ENCODE results near the gene ZNF556. TPM values are rescaled to one million over a fixed set of nuclear protein-coding genes. Genes with fewer than 3 reads are reported as not detected.
"Not testable (repeated sequence)": the region's sequence is repeated elsewhere in the genome, so short reads cannot be mapped to it uniquely, and the experiment has no call there.

ZNF556 gene
- total RNA-seq, 1 donor from 2014 or later, result 19.3 TPM

DNA sequence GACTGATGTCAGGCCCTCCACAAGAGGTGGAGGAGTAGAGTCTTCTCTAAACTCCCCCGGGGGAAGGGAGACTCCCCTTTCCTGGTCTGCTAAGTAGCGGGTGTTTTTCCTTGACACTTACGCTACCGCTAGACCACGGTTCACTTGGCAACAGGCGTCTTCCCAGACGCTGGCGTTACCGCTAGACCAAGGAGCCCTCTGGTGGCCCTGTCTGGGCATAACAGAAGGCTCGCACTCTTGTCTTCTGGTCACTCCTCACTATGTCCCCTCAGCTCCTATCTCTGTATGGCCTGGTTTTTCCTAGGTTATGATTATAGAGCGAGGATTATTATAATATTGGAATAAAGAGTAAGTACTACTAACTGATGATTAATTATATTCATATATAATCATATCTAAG lies 5.0 kb downstream of the ZNF556 start:
- not testable (repeated sequence) for H3K4me1 ChIP-seq (ENCODE audit: control insufficient read depth in 3 of 3, insufficient read depth in 3 of 3, low read length in 3 of 3); H3K9ac ChIP-seq (ENCODE audit: low read depth in 1 of 3, low read length in 3 of 3)

DNA sequence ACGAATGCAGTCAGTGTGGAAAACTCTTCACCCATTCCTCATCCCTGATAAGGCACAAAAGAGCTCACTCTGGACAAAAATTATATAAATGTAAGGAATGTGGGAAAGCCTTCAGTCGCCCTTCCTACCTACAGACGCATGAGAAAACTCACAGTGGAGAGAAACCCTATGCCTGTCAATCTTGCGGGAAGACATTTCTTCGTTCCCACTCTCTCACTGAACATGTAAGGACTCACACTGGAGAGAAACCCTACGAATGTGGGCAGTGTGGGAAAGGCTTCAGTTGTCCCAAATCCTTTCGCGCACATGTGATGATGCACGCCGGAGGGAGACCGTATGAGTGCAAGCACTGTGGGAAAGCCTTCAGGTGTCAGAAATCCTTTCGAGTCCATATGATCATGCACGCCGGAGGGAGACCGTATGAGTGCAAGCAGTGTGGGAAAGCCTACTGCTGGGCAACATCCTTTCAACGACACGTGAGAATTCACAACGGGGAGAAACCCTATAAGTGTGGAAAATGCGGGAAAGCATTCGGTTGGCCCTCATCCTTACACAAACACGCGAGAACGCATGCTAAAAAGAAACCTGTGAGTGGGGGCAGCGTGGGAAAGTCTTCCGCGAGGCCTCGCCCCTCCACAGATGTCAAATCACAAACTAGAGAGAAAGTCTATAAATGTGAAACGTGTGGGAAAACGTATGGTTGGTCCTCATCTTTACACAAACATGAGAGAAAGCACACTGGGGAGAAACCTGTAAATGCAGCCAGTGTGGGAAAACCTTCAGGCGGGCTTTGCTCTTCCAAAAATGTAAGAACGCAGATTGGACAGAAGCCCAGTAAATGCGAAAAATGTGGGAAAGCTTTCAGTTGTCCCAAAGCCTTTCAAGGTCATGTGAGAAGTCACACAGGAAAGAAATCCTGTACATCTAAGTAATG lies 10.5 kb downstream of the ZNF556 start:
- no peaks in the 10 kb centered on the region for H3K4me1 ChIP-seq (ENCODE audit: control insufficient read depth in 3 of 3, insufficient read depth in 3 of 3, low read length in 3 of 3)
- H3K4me3 ChIP-seq (ENCODE audit: low read length in 3 of 3), result peak overlapping the region in 1 of 3 donors; percentile 49
- H3K27me3 ChIP-seq (ENCODE audit: control insufficient read depth in 3 of 3, insufficient read depth in 3 of 3, low read length in 3 of 3), result no peaks in the 10 kb centered on the region
- H3K27ac ChIP-seq (ENCODE audit: low read depth, low read length), result no peak overlapping the region
- no peak overlapping the region for H3K9ac ChIP-seq (ENCODE audit: low read depth in 1 of 3, low read length in 3 of 3)
- H3K9me3 ChIP-seq (ENCODE audit: control insufficient read depth in 3 of 3, low read length in 3 of 3), result peaks cover 9 to 15% (median 14%) of the 10 kb centered on the region in 3 donors
- peaks cover 23 to 32% (median 29%) of the 10 kb centered on the region in 3 donors for H3K36me3 ChIP-seq (ENCODE audit: control insufficient read depth in 3 of 3, insufficient read depth in 3 of 3, low read length in 3 of 3)

More for the DNA sequence above, 5.0 kb downstream of the ZNF556 start:
- not testable (repeated sequence) for H3K27ac ChIP-seq (ENCODE audit: low read depth, low read length); H3K4me3 ChIP-seq (ENCODE audit: low read length in 3 of 3); H3K27me3 ChIP-seq (ENCODE audit: control insufficient read depth in 3 of 3, insufficient read depth in 3 of 3, low read length in 3 of 3); H3K9me3 ChIP-seq (ENCODE audit: control insufficient read depth in 3 of 3, low read length in 3 of 3)
- peaks cover 14 to 20% (median 18%) of the 10 kb centered on the region in 3 donors for H3K36me3 ChIP-seq (ENCODE audit: control insufficient read depth in 3 of 3, insufficient read depth in 3 of 3, low read length in 3 of 3)

DNA sequence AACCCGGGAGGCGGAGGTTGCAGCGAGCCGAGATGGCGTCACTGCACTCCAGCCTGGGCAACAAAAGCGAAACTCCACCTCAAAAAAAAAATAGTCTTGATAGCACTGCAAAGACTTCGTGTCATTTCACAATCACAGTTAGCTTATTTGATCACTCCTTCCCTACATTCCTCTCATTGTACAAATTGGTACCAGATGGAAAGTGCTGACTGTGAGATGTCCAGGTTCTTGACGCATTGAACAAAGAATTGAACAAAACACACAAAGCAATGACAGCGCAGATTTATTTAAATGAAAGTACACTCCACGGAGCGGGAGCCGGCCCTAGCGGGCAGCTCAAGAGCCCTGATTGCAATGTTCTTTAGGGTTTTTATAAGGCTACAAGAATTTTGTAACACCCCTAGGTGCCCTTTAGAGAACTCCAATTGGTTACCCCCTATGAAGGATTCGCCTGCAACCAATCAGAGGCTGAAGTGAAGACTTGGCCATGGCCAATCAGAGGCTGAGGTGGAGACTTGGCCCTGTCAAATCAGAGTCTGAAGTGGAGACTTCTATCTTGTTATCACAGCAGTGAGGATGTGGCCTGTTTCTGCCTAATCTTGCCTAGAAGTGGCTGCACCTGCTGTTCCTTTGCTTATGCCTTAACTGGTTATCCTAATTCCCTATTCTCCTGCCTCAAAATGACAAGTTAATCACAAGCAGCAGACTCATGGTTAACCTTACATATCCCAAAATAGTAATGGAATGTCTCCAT lies 16.7 kb downstream of the ZNF556 start:
- no peak overlapping the region for H3K9ac ChIP-seq (ENCODE audit: low read depth in 1 of 3, low read length in 3 of 3)
- no peaks in the 10 kb centered on the region for H3K9me3 ChIP-seq (ENCODE audit: control insufficient read depth in 3 of 3, low read length in 3 of 3)
- H3K4me3 ChIP-seq (ENCODE audit: low read length in 3 of 3), result no peak overlapping the region
- no peaks in the 10 kb centered on the region for H3K27me3 ChIP-seq (ENCODE audit: control insufficient read depth in 3 of 3, insufficient read depth in 3 of 3, low read length in 3 of 3)
- peaks cover 0 to 5% (median 0%) of the 10 kb centered on the region in 3 donors for H3K4me1 ChIP-seq (ENCODE audit: control insufficient read depth in 3 of 3, insufficient read depth in 3 of 3, low read length in 3 of 3)
- H3K36me3 ChIP-seq (ENCODE audit: control insufficient read depth in 3 of 3, insufficient read depth in 3 of 3, low read length in 3 of 3), result peaks cover 0 to 2% (median 2%) of the 10 kb centered on the region in 3 donors
- H3K27ac ChIP-seq (ENCODE audit: low read depth, low read length), result no peak overlapping the region

DNA sequence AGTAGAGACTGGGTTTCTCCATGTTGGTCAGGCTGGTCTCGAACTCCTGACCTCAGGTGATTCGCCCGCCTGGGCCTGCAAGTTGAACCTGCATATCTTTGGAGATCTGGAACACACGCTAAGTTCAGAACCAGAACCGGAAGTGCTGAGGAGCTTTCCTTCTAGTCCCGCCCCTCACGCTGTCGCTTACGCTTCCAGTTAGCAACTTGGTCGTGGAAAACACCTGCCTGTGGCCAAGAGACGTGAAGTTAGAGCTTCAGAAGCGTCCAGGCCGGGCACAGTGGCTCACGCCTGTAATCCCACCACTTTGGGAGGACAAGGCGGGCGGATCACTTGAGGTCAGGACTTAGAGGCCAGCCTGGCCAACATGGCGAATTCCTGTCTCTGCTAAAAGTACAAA lies 18.6 kb downstream of the ZNF556 start:
- Histone ChIP-seq H3K9ac (ENCODE audit: low read depth in 1 of 3, low read length in 3 of 3) (no peak overlapping the region), H3K27ac (ENCODE audit: low read depth, low read length) (no peak overlapping the region), H3K36me3 (ENCODE audit: control insufficient read depth in 3 of 3, insufficient read depth in 3 of 3, low read length in 3 of 3) (no peaks in the 10 kb centered on the region), H3K9me3 (ENCODE audit: control insufficient read depth in 3 of 3, low read length in 3 of 3) (no peaks in the 10 kb centered on the region), H3K4me1 (ENCODE audit: control insufficient read depth in 3 of 3, insufficient read depth in 3 of 3, low read length in 3 of 3) (peaks cover 0 to 5% (median 0%) of the 10 kb centered on the region in 3 donors), H3K4me3 (ENCODE audit: low read length in 3 of 3) (no peak overlapping the region), H3K27me3 (ENCODE audit: control insufficient read depth in 3 of 3, insufficient read depth in 3 of 3, low read length in 3 of 3) (peaks cover 0 to 2% (median 0%) of the 10 kb centered on the region in 3 donors)

DNA sequence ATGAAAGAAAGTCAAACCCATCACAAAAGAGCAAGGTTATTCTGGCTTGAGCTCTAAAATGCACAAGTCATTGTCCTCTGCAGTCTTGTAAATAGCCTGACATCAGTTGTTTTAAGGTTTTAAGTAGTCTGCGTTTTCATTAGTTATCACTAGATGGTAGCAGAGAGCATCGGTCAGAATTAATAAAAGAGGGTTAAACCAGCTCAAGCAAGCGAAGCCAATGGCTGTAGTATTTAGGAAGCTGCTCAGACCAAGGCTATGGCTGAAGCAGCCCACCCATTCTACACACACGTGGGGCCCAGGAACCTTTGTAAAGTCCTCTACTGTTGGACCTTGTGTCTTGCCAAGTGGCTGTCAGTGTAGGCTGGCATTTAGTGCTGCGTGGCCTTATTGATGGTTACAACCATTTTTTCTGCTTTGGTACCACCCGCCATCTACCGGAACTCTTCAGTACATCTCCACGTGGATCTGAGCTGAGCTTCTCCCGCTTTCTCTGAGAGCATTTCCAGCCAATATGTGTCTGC lies 20.3 kb downstream of the ZNF556 start:
- no peaks in the 10 kb centered on the region for H3K9me3 ChIP-seq (ENCODE audit: control insufficient read depth in 3 of 3, low read length in 3 of 3)
- H3K4me3 ChIP-seq (ENCODE audit: low read length in 3 of 3), result no peak overlapping the region
- H3K27ac ChIP-seq (ENCODE audit: low read depth, low read length), result no peak overlapping the region
- no peaks in the 10 kb centered on the region for H3K36me3 ChIP-seq (ENCODE audit: control insufficient read depth in 3 of 3, insufficient read depth in 3 of 3, low read length in 3 of 3)
- peaks cover 0 to 2% (median 0%) of the 10 kb centered on the region in 3 donors for H3K27me3 ChIP-seq (ENCODE audit: control insufficient read depth in 3 of 3, insufficient read depth in 3 of 3, low read length in 3 of 3)
- peaks cover 0 to 5% (median 0%) of the 10 kb centered on the region in 3 donors for H3K4me1 ChIP-seq (ENCODE audit: control insufficient read depth in 3 of 3, insufficient read depth in 3 of 3, low read length in 3 of 3)
- H3K9ac ChIP-seq (ENCODE audit: low read depth in 1 of 3, low read length in 3 of 3), result no peak overlapping the region

DNA sequence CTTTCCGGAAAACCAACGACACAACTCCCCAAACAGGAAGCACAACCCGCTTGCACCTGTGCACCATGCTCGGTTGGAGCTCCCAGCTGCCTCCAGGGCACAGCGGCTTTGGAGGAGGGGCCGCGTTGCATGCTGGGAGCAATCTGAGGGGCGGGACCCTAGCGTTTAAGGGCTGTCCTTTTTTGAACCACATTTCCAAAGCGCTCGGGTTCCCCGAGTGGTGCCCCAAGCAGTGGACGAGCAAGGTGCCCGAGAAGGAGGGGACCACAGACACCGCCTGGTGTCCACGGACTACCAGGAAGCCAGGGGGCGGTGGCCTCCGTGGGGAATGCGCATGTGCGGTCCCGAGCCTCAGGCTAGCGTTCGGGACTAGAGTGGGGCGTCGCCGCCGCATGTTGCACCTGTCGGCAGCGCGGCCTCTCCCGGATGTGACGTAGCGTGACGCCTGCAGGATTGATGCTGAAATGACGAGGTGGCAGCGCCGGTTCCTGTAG lies 21.6 kb downstream of the ZNF556 start:
- peak overlapping the region; percentile 29 to 65 (median 38) for H3K4me3 ChIP-seq (ENCODE audit: low read length in 3 of 3)
- H3K36me3 ChIP-seq (ENCODE audit: control insufficient read depth in 3 of 3, insufficient read depth in 3 of 3, low read length in 3 of 3), result no peaks in the 10 kb centered on the region
- peak overlapping the region in 1 of 3 donors; percentile 33 for H3K9ac ChIP-seq (ENCODE audit: low read depth in 1 of 3, low read length in 3 of 3)
- peaks cover 0 to 5% (median 0%) of the 10 kb centered on the region in 3 donors for H3K4me1 ChIP-seq (ENCODE audit: control insufficient read depth in 3 of 3, insufficient read depth in 3 of 3, low read length in 3 of 3)
- no peak overlapping the region for H3K27ac ChIP-seq (ENCODE audit: low read depth, low read length)
- H3K27me3 ChIP-seq (ENCODE audit: control insufficient read depth in 3 of 3, insufficient read depth in 3 of 3, low read length in 3 of 3), result peaks cover 0 to 6% (median 3%) of the 10 kb centered on the region in 3 donors
- H3K9me3 ChIP-seq (ENCODE audit: control insufficient read depth in 3 of 3, low read length in 3 of 3), result no peaks in the 10 kb centered on the region

DNA sequence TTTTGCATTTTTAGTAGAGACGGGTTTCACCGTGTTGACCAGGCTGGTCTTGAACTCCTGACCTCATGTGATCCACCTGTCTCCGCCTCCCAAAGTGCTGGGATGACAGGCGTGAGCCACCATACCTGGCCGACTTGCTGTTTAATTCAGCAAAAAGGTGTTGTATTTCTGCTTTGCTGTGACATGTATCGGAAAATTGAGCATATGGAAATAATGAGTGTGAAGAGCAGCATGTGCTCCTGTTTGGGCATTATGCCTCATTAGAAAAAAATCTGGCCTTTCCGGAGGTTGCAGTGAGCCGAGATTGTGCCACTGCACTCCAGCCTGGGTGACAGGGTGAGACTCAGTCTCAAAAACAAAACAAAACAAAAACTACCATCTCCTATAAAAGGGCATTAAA lies 23.4 kb downstream of the ZNF556 start:
- not testable (repeated sequence) for H3K9ac ChIP-seq (ENCODE audit: low read depth in 1 of 3, low read length in 3 of 3); H3K27me3 ChIP-seq (ENCODE audit: control insufficient read depth in 3 of 3, insufficient read depth in 3 of 3, low read length in 3 of 3); H3K4me1 ChIP-seq (ENCODE audit: control insufficient read depth in 3 of 3, insufficient read depth in 3 of 3, low read length in 3 of 3); H3K4me3 ChIP-seq (ENCODE audit: low read length in 3 of 3); H3K9me3 ChIP-seq (ENCODE audit: control insufficient read depth in 3 of 3, low read length in 3 of 3); H3K36me3 ChIP-seq (ENCODE audit: control insufficient read depth in 3 of 3, insufficient read depth in 3 of 3, low read length in 3 of 3); H3K27ac ChIP-seq (ENCODE audit: low read depth, low read length)

DNA sequence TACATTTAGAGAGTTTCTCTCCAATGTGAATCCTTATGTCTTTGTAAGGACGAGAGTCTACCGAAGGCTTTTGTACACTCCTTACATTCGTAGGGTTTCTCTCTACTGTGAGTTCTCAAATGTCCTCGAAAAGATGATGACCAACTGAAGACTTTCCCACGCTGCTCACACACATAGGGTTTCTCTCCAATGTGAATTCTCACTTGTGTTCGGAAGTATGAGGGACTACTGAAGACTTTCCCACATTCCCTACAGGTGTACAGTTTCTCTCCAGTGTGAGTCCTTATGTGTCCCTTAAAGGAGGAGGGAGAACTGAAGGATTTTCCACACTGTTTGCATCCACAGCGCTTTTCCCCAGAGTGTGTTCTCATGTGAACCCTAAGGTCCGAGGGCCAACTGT lies 29.6 kb downstream of the ZNF556 start:
- Histone ChIP-seq H3K9ac (ENCODE audit: low read depth in 1 of 3, low read length in 3 of 3) (no peak overlapping the region), H3K36me3 (ENCODE audit: control insufficient read depth in 3 of 3, insufficient read depth in 3 of 3, low read length in 3 of 3) (no peaks in the 10 kb centered on the region), H3K27ac (ENCODE audit: low read depth, low read length) (no peak overlapping the region), H3K4me3 (ENCODE audit: low read length in 3 of 3) (no peak overlapping the region), H3K27me3 (ENCODE audit: control insufficient read depth in 3 of 3, insufficient read depth in 3 of 3, low read length in 3 of 3) (peaks cover 0 to 3% (median 3%) of the 10 kb centered on the region in 3 donors), H3K9me3 (ENCODE audit: control insufficient read depth in 3 of 3, low read length in 3 of 3) (peaks cover 4 to 7% (median 4%) of the 10 kb centered on the region in 3 donors), H3K4me1 (ENCODE audit: control insufficient read depth in 3 of 3, insufficient read depth in 3 of 3, low read length in 3 of 3) (peaks cover 0 to 6% (median under 1%) of the 10 kb centered on the region in 3 donors)

DNA sequence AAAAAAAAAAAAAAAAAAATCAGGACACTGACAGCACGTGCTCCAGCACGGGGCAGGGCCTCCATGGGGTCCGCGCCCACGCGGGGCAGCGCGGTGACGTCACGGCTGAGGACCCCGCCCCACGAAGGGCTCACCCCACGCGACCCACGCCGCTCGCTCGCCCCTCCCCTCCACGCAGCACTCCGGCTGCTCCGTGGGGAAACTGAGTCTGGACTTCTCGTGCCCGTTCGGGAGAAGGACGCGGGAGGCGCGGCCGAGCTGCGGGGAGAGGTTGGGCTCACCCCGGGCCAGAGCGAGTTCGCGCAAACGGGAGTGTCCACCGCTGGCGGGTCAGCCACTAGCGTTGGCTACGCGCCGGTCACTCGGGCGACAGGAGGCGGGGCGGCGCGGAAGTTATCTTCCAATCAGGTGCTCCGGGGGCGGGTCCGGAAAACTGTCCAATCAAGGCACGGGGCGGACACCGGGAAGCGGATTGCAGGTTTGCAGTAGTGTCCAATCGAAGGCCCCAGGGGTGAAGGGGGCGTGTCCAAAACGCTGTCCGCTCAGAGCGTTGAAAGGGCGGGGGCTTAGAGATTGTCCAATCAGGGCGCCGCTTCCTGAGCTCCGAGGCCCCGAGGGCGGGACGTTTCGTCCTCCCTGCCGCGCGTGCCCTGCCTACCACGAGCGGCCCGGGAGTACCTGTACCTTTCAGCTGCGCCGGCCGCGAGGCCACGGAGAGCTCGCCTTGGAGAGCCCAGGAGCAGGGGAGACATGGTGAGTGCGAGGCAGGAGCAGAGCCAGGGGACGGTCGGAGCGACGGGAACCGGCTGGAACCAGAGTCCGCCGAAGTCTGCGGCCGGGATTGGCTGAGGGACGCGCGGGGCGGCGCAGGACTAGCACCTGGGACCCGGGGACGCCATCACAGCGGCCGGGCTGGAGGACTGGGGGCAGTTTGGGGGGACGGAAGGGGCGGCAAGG lies 33.4 kb downstream of the ZNF556 start, which contains the start of gene ZNF57:
ZNF57 (plus strand) TSS at position 633 of the 957 bp plus-strand sequence; CDS start at position 751, 118 bp downstream.
- H3K9me3 ChIP-seq (ENCODE audit: control insufficient read depth in 3 of 3, low read length in 3 of 3), result peaks cover 4 to 7% (median 4%) of the 10 kb centered on the region in 3 donors
- peak within 1 kb of the TSS; percentile 79 to 87 (median 80) for H3K4me3 ChIP-seq (ENCODE audit: low read length in 3 of 3)
- peak within 1 kb of the TSS; percentile 69 to 75 (median 74) for H3K9ac ChIP-seq (ENCODE audit: low read depth in 1 of 3, low read length in 3 of 3)
- no peaks in the 10 kb centered on the region for H3K27me3 ChIP-seq (ENCODE audit: control insufficient read depth in 3 of 3, insufficient read depth in 3 of 3, low read length in 3 of 3)
- peaks cover 0 to 9% (median 4%) of the 10 kb centered on the region in 3 donors for H3K4me1 ChIP-seq (ENCODE audit: control insufficient read depth in 3 of 3, insufficient read depth in 3 of 3, low read length in 3 of 3)
- peak within 1 kb of the TSS; percentile 62 for H3K27ac ChIP-seq (ENCODE audit: low read depth, low read length)
- no peaks in the 10 kb centered on the region for H3K36me3 ChIP-seq (ENCODE audit: control insufficient read depth in 3 of 3, insufficient read depth in 3 of 3, low read length in 3 of 3)
